ENCODE results near the gene ACOT11.

GRCh38 chr1:54606990-54607325 is 58.9 kb downstream of the ACOT11 start:
- TF ChIP-seq POLR2A (IDR thresholded peaks at IDR 0.05) (no peak), CTCF (IDR thresholded peaks at IDR 0.05) (no peak)
